Hepatocyte (in vitro differentiated cells): ENCODE data around the gene CHKB. TPM values are rescaled to one million over a fixed set of nuclear protein-coding genes. Genes with fewer than 3 reads are reported as not detected.

Experiments
- DNase-seq: peaks from one replicate; pipeline ENCODE4 v3.0.0-alpha.2; 2016; ENCODE audit warnings: low spot score
- H2AFZ ChIP-seq: fragments of 200-600 bp; sonication (generic); 2 replicates; pipeline ENCODE4 v1.6.0; 2016; ENCODE audit warnings: antibody characterized with exemption, mild to moderate bottlenecking
- H3K27ac ChIP-seq: fragments of 200-600 bp; sonication (generic); 2 replicates; pipeline ENCODE4 v1.5.1; 2016; ENCODE audit warnings: mild to moderate bottlenecking
- H3K27me3 ChIP-seq: fragments of 200-600 bp; sonication (generic); 2 replicates; pipeline ENCODE4 v1.6.1; 2016
- H3K36me3 ChIP-seq: fragments of 200-600 bp; sonication (generic); replicated peaks from 2 replicates; pipeline ENCODE4 v1.5.1; 2016; ENCODE audit warnings: low read depth; ENCODE audit not compliant: insufficient read depth
- H3K4me1 ChIP-seq: fragments of 200-600 bp; sonication (generic); 2 replicates; pipeline ENCODE4 v1.5.1; 2016; ENCODE audit warnings: mild to moderate bottlenecking, moderate library complexity; ENCODE audit not compliant: insufficient read depth
- H3K4me2 ChIP-seq: fragments of 200-600 bp; sonication (generic); 2 replicates; pipeline ENCODE4 v1.6.0; 2016
- H3K4me3 ChIP-seq: fragments of 200-600 bp; sonication (generic); 2 replicates; pipeline ENCODE4 v1.5.1; 2016; ENCODE audit warnings: mild to moderate bottlenecking
- H3K79me2 ChIP-seq: fragments of 200-600 bp; sonication (generic); 2 replicates; pipeline ENCODE4 v1.6.0; 2017; ENCODE audit warnings: mild to moderate bottlenecking
- H3K9me2 ChIP-seq: fragments of 200-600 bp; sonication (generic); replicated peaks from 2 replicates; pipeline ENCODE4 v1.6.0; 2017; ENCODE audit warnings: mild to moderate bottlenecking; ENCODE audit not compliant: insufficient read depth
- H3K9me3 ChIP-seq: fragments of 200-600 bp; sonication (generic); 2 replicates; pipeline ENCODE4 v1.5.1; 2016; ENCODE audit warnings: low read depth, mild to moderate bottlenecking
- H4K20me1 ChIP-seq: fragments of 200-600 bp; sonication (generic); 2 replicates; pipeline ENCODE4 v1.6.0; 2016; ENCODE audit warnings: mild to moderate bottlenecking; ENCODE audit not compliant: insufficient read depth, poor library complexity, severe bottlenecking
- CTCF ChIP-seq: fragments of 200-600 bp; sonication (generic); IDR thresholded peaks from 2 replicates; pipeline ENCODE4 v1.5.1; 2016; ENCODE audit warnings: antibody characterized with exemption, mild to moderate bottlenecking; ENCODE audit not compliant: poor library complexity
- EZH2 ChIP-seq: fragments of 200-600 bp; sonication (generic); IDR thresholded peaks from 2 replicates; pipeline ENCODE4 v1.6.1; 2016; ENCODE audit warnings: antibody characterized with exemption, mild to moderate bottlenecking, borderline replicate concordance
- EZH2phosphoT487 ChIP-seq: fragments of 200-600 bp; sonication (generic); IDR thresholded peaks from one replicate; pipeline ENCODE4 v1.6.1; 2018; ENCODE audit warnings: antibody characterized with exemption, mild to moderate bottlenecking, low read depth, moderate library complexity; ENCODE audit not compliant: unreplicated experiment, severe bottlenecking
- WGBS: methylation state at CpG from one replicate; pipeline ENCODE4 v1.1.6; 2016; ENCODE audit warnings: low lambda C conversion rate; ENCODE audit errors: missing lambda C conversion rate; 5-methylcytosine and 5-hydroxymethylcytosine counted together
- polyA plus RNA-seq: library from polyadenylated mRNA; unstranded; fragments of >200 nt; fragmentation: Nextera tagmentation; extraction: Ambion mirVana; gene quantifications from 2 replicates; pipeline ENCODE4 v1.2.1, GENCODE V29; 2016
- total RNA-seq: library from RNA; depleted of rRNA; stranded (reverse); fragments of >200 nt; gene quantifications from 2 replicates; pipeline ENCODE4 v1.2.3, GENCODE V29; 2014

CHKB gene
- total and polyA plus RNA-seq, 2 experiments from 2014 or later = 54.9 to 89.7 TPM

GRCh38 chr22:50567721-50568252 lies 14.9 kb downstream of the CHKB start:
- no peak overlapping the region for H3K4me3 ChIP-seq
- no peaks in the 10 kb centered on the region for H3K9me2 ChIP-seq
- H3K27ac ChIP-seq = no peak overlapping the region
- H3K79me2 ChIP-seq = no peaks in the 10 kb centered on the region
- H4K20me1 ChIP-seq = no peaks in the 10 kb centered on the region
- no peaks in the 10 kb centered on the region for H3K36me3 ChIP-seq
- 97% methylated on average over 7 of the region's 7 CpGs for WGBS
- no peaks in the 10 kb centered on the region for H3K27me3 ChIP-seq
- no peak for DNase-seq
- H2AFZ ChIP-seq = no peak overlapping the region
- TF ChIP-seq EZH2phosphoT487 (no peak), EZH2 (no peak), CTCF (no peak)
- no peak overlapping the region for H3K4me2 ChIP-seq
- peaks cover 12% of the 10 kb centered on the region for H3K4me1 ChIP-seq
- H3K9me3 ChIP-seq = no peaks in the 10 kb centered on the region

GRCh38 chr22:50564289-50564688 lies 18.4 kb downstream of the CHKB start:
- no peaks in the 10 kb centered on the region for H3K79me2 ChIP-seq
- WGBS = 95% methylated on average over 11 of the region's 11 CpGs
- no peaks in the 10 kb centered on the region for H3K36me3 ChIP-seq
- H3K27ac ChIP-seq = no peak overlapping the region
- TF ChIP-seq CTCF (no peak), EZH2phosphoT487 (no peak), EZH2 (no peak)
- peaks cover 12% of the 10 kb centered on the region for H3K4me1 ChIP-seq
- no peak for DNase-seq
- no peak overlapping the region for H2AFZ ChIP-seq
- no peaks in the 10 kb centered on the region for H3K9me3 ChIP-seq
- H4K20me1 ChIP-seq = no peaks in the 10 kb centered on the region
- H3K9me2 ChIP-seq = no peaks in the 10 kb centered on the region
- peak overlapping the region; percentile 89 for H3K4me2 ChIP-seq
- no peak overlapping the region for H3K4me3 ChIP-seq
- no peaks in the 10 kb centered on the region for H3K27me3 ChIP-seq

GRCh38 chr22:50563413-50564160 lies 19.1 kb downstream of the CHKB start:
- Histone ChIP-seq H4K20me1 (no peaks in the 10 kb centered on the region), H3K27me3 (no peaks in the 10 kb centered on the region), H3K27ac (peak overlapping the region; percentile 85), H3K4me1 (peaks cover 12% of the 10 kb centered on the region), H3K79me2 (no peaks in the 10 kb centered on the region), H3K36me3 (no peaks in the 10 kb centered on the region), H3K4me2 (peak overlapping the region; percentile 89), H2AFZ (peak overlapping the region; percentile 63), H3K9me2 (no peaks in the 10 kb centered on the region), H3K9me3 (no peaks in the 10 kb centered on the region), H3K4me3 (peak overlapping the region; percentile 37)
- no peak for DNase-seq
- 30% methylated on average over 17 of the region's 17 CpGs for WGBS
- TF ChIP-seq CTCF = no peak
- no peak for TF ChIP-seq EZH2phosphoT487
- TF ChIP-seq EZH2 = no peak
